A673 (cell line): ENCODE measurements around the gene ADAMTS6. TPM values are rescaled to one million over a fixed set of nuclear protein-coding genes. Genes with fewer than 3 reads are reported as not detected.
"Not testable (repeated sequence)": the region's sequence is repeated elsewhere in the genome, so short reads cannot be mapped to it uniquely, and the experiment has no call there.

ENCODE experiments used
- BruUV-seq: library from RNA; stranded (reverse); fragments of 400-500 nt; replicated peaks from 2 replicates; lab custom pipeline; 2021; lab: Mats Ljungman, UMichigan
- CTCF ChIA-PET: fragments of 300-600 bp; sonication (Branson Sonifier 250); formaldehyde crosslinking; loops from one replicate; lab custom pipeline; 2022; ENCODE audit warnings: antibody characterized with exemption; lab: Charles Lee
- POLR2A ChIA-PET: fragments of 300-600 bp; sonication (Branson Sonifier 250); formaldehyde crosslinking; loops from one replicate; lab custom pipeline; 2022; ENCODE audit warnings: antibody characterized with exemption; ENCODE audit not compliant: low non-redundant PET; lab: Charles Lee
- DNase-seq: peaks from one replicate; pipeline ENCODE4 v3.0.0-alpha.2; 2015; ENCODE audit warnings: low spot score
- H3K27ac ChIP-seq: fragments of 200-600 bp; sonication (generic); 2 replicates; pipeline ENCODE4 v1.5.1; 2016; ENCODE audit warnings: mixed run types, low read depth, mild to moderate bottlenecking, mixed read lengths, antibody characterized with exemption, low read length; ENCODE audit not compliant: poor library complexity, severe bottlenecking
- H3K27me3 ChIP-seq: fragments of 200-600 bp; sonication (generic); replicated peaks from 2 replicates; pipeline ENCODE4 v1.6.1; 2017; ENCODE audit warnings: mixed run types, low read depth, mild to moderate bottlenecking, mixed read lengths, antibody characterized with exemption, low read length; ENCODE audit not compliant: insufficient read depth, poor library complexity
- H3K36me3 ChIP-seq: fragments of 200-600 bp; sonication (generic); 2 replicates; pipeline ENCODE4 v1.6.1; 2016; ENCODE audit warnings: mixed run types, mild to moderate bottlenecking, mixed read lengths, antibody characterized with exemption, low read length; ENCODE audit not compliant: insufficient read depth, poor library complexity, severe bottlenecking
- H3K4me1 ChIP-seq: fragments of 200-600 bp; sonication (generic); 2 replicates; pipeline ENCODE4 v1.6.1; 2017; ENCODE audit warnings: mixed run types, mild to moderate bottlenecking, mixed read lengths, antibody characterized with exemption, low read length; ENCODE audit not compliant: insufficient read depth, poor library complexity, severe bottlenecking
- H3K4me3 ChIP-seq: fragments of 200-600 bp; sonication (generic); 2 replicates; pipeline ENCODE4 v1.5.1; 2016; ENCODE audit warnings: low read depth, mixed run types, mild to moderate bottlenecking, mixed read lengths, low read length; ENCODE audit not compliant: poor library complexity, severe bottlenecking
- H3K9me3 ChIP-seq: fragments of 200-600 bp; sonication (generic); 2 replicates; pipeline ENCODE4 v1.6.1; 2016; ENCODE audit warnings: mixed run types, low read depth, mild to moderate bottlenecking, mixed read lengths, antibody characterized with exemption, low read length; ENCODE audit not compliant: poor library complexity, severe bottlenecking
- EZH2 ChIP-seq: fragments of 200-600 bp; sonication (generic); IDR thresholded peaks from 2 replicates; pipeline ENCODE4 v1.6.1; 2017; ENCODE audit warnings: borderline replicate concordance, low read depth, mild to moderate bottlenecking, mixed read lengths, antibody characterized with exemption, low read length; ENCODE audit not compliant: poor library complexity, severe bottlenecking
- intact Hi-C: fragments of 100-400 bp; cut with micrococcal nuclease; formaldehyde crosslinking; loops from one replicate; pipeline ENCODE4 v1.10.0; 2022; ENCODE audit not compliant: unreplicated experiment
- total RNA-seq: library from RNA; stranded (reverse); gene quantifications from 2 replicates; pipeline ENCODE4 v1.2.3, GENCODE V29; 2021
- TF ChIP-seq, protein P1 (sequence below): fragments of 300-800, 200-600 bp; sonication (generic); conservative IDR thresholded peaks from 2 replicates; pipeline ENCODE4 v1.5.1; 2017; ENCODE audit warnings: low read depth, mild to moderate bottlenecking, antibody characterized with exemption, low read length, moderate library complexity, mixed read lengths

Gene ADAMTS6
- total RNA-seq, 1 experiment from 2014 or later, result 2.6 TPM

DNA sequence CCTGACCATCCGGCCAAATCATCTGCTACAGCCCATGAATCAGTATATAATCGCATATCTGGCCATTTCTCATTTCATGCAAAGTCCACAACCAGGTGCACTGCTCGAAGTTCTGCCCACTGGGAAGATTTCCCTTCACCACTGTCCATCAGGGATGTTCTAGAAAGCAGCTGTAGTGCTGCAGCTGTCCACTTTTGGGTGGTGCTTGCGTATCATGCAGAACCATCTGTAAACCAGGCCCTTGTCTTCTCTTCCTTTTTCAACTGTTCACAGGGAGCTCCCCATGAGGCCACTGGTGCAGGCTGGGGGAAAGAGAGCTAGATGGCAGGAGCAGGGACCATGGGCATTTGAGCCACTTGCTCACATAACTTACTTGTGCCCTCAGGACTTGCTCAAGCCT is 7.4 kb upstream of the ADAMTS6 start:
- no peak for TF ChIP-seq EZH2
- TF ChIP-seq, protein P1, sequence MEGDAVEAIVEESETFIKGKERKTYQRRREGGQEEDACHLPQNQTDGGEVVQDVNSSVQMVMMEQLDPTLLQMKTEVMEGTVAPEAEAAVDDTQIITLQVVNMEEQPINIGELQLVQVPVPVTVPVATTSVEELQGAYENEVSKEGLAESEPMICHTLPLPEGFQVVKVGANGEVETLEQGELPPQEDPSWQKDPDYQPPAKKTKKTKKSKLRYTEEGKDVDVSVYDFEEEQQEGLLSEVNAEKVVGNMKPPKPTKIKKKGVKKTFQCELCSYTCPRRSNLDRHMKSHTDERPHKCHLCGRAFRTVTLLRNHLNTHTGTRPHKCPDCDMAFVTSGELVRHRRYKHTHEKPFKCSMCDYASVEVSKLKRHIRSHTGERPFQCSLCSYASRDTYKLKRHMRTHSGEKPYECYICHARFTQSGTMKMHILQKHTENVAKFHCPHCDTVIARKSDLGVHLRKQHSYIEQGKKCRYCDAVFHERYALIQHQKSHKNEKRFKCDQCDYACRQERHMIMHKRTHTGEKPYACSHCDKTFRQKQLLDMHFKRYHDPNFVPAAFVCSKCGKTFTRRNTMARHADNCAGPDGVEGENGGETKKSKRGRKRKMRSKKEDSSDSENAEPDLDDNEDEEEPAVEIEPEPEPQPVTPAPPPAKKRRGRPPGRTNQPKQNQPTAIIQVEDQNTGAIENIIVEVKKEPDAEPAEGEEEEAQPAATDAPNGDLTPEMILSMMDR, result no peak
- CTCF ChIA-PET, result no interaction called here

DNA sequence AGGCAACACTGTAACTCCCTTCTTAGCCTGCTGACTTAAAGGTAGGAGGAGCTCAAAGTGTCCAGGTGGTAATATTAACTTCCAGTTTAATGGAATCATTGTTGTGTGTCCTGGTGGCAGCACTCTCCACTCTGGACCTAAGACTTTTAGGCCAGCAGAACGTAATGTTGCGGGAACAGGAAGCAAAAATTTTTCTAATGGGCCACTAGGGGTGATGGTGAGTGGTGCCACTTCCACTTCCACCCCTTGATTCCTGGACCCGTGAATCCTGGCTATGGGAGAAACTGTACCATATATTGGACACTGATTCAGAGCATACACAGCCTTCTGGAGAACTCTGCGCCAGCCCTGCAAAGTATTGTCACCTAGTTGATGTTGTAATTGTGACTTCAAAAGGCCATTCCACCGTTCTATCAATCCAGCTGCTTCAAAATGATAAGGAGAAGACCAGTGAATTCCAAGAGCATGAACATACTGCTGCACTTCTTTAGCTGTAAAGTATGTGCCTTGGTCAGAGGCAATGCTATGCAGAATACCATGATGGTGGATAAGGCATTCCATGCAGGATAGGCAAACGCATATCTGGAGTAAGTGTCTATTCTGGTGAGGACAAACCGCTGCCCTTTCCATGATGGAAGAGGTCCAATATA is 6.4 kb upstream of the ADAMTS6 start:
- POLR2A ChIA-PET, CTCF ChIA-PET, H3K27me3 ChIP-seq, H3K9me3 ChIP-seq, H3K27ac ChIP-seq, H3K4me1 ChIP-seq, H3K36me3 ChIP-seq, intact Hi-C loops, H3K4me3 ChIP-seq, BruUV-seq, DNase-seq: not testable (repeated sequence)
- TF ChIP-seq, protein P1, result peak; percentile 27; the same call in 1 of the 2 replicates

More for the DNA sequence above, 7.4 kb upstream of the ADAMTS6 start:
- Histone ChIP-seq H3K4me3 (no peak overlapping the region), H3K9me3 (no peaks in the 10 kb centered on the region), H3K36me3 (no peaks in the 10 kb centered on the region), H3K27ac (no peak overlapping the region), H3K27me3 (no peaks in the 10 kb centered on the region), H3K4me1 (no peaks in the 10 kb centered on the region)
- intact Hi-C loops, result no loop called here
- POLR2A ChIA-PET, result no interaction called here
- BruUV-seq, result no TSS peak
- no peak for DNase-seq

DNA sequence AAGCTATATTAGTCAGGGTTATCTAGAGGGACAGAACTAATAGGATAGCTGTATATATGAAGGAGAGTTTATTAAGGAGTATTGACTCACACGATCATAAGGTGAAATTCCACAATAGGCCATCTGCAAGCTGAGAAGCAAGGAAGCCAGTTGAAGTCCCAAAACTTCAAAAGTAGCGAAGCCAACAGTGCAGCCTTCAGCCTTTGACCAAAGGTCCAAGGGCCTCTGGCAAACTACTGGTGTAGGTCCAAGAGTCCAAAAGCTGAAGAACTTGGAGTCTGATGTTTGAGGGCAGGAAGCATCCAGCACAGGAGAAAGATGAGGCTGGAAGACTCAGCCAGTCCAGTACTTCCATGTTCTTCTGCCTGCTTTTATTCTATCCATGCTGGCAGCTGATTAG is 5.1 kb upstream of the ADAMTS6 start:
- CTCF ChIA-PET, result interaction anchor here (0.6 kb wide), 1 partner anchor 408 kb away, joined by 3 read pairs; no protein-coding TSS in a partner anchor
- POLR2A ChIA-PET, result not testable (repeated sequence)

DNA sequence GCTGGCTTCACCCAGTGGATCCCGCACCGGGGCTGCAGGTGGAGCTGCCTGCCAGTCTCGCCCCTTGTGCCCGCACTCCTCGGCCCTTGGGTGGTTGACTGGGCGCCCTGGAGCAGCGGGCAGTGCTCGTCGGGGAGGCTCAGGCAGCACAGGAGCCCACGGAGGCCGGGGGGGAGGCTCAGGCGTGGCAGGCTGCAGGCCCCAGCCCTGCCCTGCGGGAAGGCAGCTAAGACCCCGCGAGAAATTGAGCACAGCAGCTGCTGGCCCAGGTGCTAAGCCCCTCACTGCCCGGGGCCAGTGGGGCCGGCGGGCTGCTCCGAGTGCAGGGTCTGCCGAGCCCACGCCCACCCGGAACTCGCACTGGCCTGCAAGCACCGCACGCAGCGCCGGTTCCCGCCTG is 3.7 kb upstream of the ADAMTS6 start:
- no peak for TF ChIP-seq EZH2
- TF ChIP-seq, protein P1, result no peak
- no peak for DNase-seq
- Histone ChIP-seq H3K4me3 (no peak overlapping the region), H3K27ac (no peak overlapping the region), H3K36me3 (no peaks in the 10 kb centered on the region), H3K27me3 (no peaks in the 10 kb centered on the region), H3K9me3 (no peaks in the 10 kb centered on the region), H3K4me1 (peaks cover 9% of the 10 kb centered on the region)
- ChIA-PET CTCF (no interaction called here), POLR2A (no interaction called here)
- intact Hi-C loops, result no loop called here
- no TSS peak for BruUV-seq

More for the DNA sequence above, 5.1 kb upstream of the ADAMTS6 start:
- H3K36me3 ChIP-seq, BruUV-seq, H3K9me3 ChIP-seq, H3K4me3 ChIP-seq, H3K27me3 ChIP-seq, intact Hi-C loops, H3K27ac ChIP-seq, DNase-seq, H3K4me1 ChIP-seq: not testable (repeated sequence)
